ENCODE data around the gene FBXO42. TPM values are rescaled to one million over a fixed set of nuclear protein-coding genes. Genes with fewer than 3 reads are reported as not detected.
A peak's percentile ranks its signal among the peaks of the same experiment; 100 is the strongest.

Gene FBXO42
- total and polyA plus RNA-seq, 2 of the 13 experiments (the other 11 are each of a cell fraction or from before 2014, with no cell fraction given) = 7.6 to 17.5 TPM

DNA sequence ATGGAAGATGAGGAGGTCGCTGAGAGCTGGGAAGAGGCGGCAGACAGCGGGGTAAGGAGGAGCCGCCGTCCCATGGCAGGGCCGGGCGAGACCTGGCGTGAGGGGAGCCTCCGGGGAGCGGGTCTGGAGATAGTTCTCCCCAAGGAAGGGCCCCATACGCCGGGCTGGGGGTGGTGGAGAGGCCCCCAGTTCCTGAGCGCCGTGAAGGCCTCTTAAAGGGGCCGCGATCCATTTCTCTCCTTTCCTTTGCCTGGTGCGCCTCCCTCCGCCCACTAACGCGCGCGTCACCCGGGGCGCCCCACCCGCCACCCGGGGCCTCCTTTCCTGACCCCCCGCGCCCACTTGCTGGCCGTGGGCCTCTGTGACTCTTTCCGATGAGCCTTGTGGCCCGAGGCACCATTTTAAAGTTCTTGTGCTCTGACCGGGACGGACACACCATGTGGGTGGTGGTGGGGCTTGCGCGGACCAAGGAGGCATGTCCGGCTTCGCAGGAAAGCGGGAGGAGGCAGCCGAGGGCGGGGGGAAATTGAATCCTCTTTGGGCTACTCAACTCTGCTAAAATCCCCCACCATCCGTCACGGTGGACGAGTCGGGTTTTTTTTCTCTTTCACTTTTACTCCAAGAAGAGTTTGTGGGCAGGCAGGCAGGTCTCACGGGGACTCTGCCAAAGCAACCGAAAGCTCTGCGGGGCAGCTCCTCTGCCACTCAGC, 15.1 kb upstream of the FBXO42 start (continued):
- TF ChIP-seq, protein P1, sequence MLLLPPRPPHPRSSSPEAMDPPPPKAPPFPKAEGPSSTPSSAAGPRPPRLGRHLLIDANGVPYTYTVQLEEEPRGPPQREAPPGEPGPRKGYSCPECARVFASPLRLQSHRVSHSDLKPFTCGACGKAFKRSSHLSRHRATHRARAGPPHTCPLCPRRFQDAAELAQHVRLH (CRISPR knock-in tag; IDR thresholded peaks at IDR 0.05; ENCODE audit: borderline replicate concordance, low read depth) = peak; percentile 90; the same call in 1 of the 2 replicates
- TF ChIP-seq, protein P2, sequence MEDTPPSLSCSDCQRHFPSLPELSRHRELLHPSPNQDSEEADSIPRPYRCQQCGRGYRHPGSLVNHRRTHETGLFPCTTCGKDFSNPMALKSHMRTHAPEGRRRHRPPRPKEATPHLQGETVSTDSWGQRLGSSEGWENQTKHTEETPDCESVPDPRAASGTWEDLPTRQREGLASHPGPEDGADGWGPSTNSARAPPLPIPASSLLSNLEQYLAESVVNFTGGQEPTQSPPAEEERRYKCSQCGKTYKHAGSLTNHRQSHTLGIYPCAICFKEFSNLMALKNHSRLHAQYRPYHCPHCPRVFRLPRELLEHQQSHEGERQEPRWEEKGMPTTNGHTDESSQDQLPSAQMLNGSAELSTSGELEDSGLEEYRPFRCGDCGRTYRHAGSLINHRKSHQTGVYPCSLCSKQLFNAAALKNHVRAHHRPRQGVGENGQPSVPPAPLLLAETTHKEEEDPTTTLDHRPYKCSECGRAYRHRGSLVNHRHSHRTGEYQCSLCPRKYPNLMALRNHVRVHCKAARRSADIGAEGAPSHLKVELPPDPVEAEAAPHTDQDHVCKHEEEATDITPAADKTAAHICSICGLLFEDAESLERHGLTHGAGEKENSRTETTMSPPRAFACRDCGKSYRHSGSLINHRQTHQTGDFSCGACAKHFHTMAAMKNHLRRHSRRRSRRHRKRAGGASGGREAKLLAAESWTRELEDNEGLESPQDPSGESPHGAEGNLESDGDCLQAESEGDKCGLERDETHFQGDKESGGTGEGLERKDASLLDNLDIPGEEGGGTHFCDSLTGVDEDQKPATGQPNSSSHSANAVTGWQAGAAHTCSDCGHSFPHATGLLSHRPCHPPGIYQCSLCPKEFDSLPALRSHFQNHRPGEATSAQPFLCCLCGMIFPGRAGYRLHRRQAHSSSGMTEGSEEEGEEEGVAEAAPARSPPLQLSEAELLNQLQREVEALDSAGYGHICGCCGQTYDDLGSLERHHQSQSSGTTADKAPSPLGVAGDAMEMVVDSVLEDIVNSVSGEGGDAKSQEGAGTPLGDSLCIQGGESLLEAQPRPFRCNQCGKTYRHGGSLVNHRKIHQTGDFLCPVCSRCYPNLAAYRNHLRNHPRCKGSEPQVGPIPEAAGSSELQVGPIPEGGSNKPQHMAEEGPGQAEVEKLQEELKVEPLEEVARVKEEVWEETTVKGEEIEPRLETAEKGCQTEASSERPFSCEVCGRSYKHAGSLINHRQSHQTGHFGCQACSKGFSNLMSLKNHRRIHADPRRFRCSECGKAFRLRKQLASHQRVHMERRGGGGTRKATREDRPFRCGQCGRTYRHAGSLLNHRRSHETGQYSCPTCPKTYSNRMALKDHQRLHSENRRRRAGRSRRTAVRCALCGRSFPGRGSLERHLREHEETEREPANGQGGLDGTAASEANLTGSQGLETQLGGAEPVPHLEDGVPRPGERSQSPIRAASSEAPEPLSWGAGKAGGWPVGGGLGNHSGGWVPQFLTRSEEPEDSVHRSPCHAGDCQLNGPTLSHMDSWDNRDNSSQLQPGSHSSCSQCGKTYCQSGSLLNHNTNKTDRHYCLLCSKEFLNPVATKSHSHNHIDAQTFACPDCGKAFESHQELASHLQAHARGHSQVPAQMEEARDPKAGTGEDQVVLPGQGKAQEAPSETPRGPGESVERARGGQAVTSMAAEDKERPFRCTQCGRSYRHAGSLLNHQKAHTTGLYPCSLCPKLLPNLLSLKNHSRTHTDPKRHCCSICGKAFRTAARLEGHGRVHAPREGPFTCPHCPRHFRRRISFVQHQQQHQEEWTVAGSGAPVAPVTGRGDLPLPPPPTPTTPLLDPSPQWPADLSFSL (CRISPR knock-in tag; IDR thresholded peaks at IDR 0.05) = no peak
- TF ChIP-seq NPAS2 (CRISPR knock-in tag; IDR thresholded peaks at IDR 0.05; ENCODE audit: borderline replicate concordance) = 0 out of 2 replicates have a peak, but pooled peaks have one; percentile 40
- TF ChIP-seq CC2D1A (CRISPR knock-in tag; IDR thresholded peaks at IDR 0.05) = no peak
- no peak for TF ChIP-seq MTF1 (CRISPR knock-in tag; IDR thresholded peaks at IDR 0.05)
- no peak for TF ChIP-seq ZNF468 (CRISPR knock-in tag; IDR thresholded peaks at IDR 0.05)
- TF ChIP-seq TSC22D2 (CRISPR knock-in tag; IDR thresholded peaks at IDR 0.05; ENCODE audit: borderline replicate concordance) = no peak
- TF ChIP-seq AGO1 (IDR thresholded peaks at IDR 0.05; ENCODE audit: low read depth, low read length, poor library complexity, severe bottlenecking) = no peak
- TF ChIP-seq, protein P3, sequence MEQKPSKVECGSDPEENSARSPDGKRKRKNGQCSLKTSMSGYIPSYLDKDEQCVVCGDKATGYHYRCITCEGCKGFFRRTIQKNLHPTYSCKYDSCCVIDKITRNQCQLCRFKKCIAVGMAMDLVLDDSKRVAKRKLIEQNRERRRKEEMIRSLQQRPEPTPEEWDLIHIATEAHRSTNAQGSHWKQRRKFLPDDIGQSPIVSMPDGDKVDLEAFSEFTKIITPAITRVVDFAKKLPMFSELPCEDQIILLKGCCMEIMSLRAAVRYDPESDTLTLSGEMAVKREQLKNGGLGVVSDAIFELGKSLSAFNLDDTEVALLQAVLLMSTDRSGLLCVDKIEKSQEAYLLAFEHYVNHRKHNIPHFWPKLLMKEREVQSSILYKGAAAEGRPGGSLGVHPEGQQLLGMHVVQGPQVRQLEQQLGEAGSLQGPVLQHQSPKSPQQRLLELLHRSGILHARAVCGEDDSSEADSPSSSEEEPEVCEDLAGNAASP (CRISPR knock-in tag; IDR thresholded peaks at IDR 0.05; ENCODE audit: borderline replicate concordance) = no peak
- no peak for TF ChIP-seq SMC3 (IDR thresholded peaks at IDR 0.05; ENCODE audit: low read length)
- TF ChIP-seq ERF (CRISPR knock-in tag; IDR thresholded peaks at IDR 0.05) = peak; percentile 71; the same call in 1 of the 2 replicates
- TF ChIP-seq, protein P4, sequence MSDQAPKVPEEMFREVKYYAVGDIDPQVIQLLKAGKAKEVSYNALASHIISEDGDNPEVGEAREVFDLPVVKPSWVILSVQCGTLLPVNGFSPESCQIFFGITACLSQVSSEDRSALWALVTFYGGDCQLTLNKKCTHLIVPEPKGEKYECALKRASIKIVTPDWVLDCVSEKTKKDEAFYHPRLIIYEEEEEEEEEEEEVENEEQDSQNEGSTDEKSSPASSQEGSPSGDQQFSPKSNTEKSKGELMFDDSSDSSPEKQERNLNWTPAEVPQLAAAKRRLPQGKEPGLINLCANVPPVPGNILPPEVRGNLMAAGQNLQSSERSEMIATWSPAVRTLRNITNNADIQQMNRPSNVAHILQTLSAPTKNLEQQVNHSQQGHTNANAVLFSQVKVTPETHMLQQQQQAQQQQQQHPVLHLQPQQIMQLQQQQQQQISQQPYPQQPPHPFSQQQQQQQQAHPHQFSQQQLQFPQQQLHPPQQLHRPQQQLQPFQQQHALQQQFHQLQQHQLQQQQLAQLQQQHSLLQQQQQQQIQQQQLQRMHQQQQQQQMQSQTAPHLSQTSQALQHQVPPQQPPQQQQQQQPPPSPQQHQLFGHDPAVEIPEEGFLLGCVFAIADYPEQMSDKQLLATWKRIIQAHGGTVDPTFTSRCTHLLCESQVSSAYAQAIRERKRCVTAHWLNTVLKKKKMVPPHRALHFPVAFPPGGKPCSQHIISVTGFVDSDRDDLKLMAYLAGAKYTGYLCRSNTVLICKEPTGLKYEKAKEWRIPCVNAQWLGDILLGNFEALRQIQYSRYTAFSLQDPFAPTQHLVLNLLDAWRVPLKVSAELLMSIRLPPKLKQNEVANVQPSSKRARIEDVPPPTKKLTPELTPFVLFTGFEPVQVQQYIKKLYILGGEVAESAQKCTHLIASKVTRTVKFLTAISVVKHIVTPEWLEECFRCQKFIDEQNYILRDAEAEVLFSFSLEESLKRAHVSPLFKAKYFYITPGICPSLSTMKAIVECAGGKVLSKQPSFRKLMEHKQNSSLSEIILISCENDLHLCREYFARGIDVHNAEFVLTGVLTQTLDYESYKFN (CRISPR knock-in tag; conservative IDR thresholded peaks at IDR 0.05) = peak; percentile 32; the same call in 1 of the 2 replicates
- TF ChIP-seq PHF5A (CRISPR knock-in tag; IDR thresholded peaks at IDR 0.05; ENCODE audit: low read depth, unreplicated experiment) = no peak
- no peak for TF ChIP-seq ZNF747 (CRISPR knock-in tag; IDR thresholded peaks at IDR 0.05; ENCODE audit: borderline replicate concordance)
- TF ChIP-seq MAFF (IDR thresholded peaks at IDR 0.05; ENCODE audit: low read depth, low read length) = no peak
- TF ChIP-seq MTA3 (CRISPR knock-in tag; IDR thresholded peaks at IDR 0.05) = no peak
- no peak for TF ChIP-seq STAT5B (CRISPR knock-in tag; IDR thresholded peaks at IDR 0.05)
- TF ChIP-seq MAF1 (CRISPR knock-in tag; IDR thresholded peaks at IDR 0.05; ENCODE audit: borderline replicate concordance) = no peak
